Activated T-helper 1 cell treated with anti-CD3 and anti-CD28 coated beads, Interleukin-12 subunit alpha, Interleukin-12 subunit beta, Interleukin-2, Interleukin-4 antibody, amounts not matched to agents 30 ng/mL and 10 ng/mL and 1 ng/mL, durations not matched to agents 14 hours and 24 hours and 36 hours (primary cell): ENCODE measurements around the gene PPP2R2C. TPM values are rescaled to one million over a fixed set of nuclear protein-coding genes. Genes with fewer than 3 reads are reported as not detected.

ENCODE experiments used
- DNase-seq: peaks from one replicate; pipeline ENCODE4 v3.0.0; 2021; ENCODE audit warnings: low spot score
- H3K27ac Mint-ChIP-seq: one replicate; pipeline ENCODE4 v1.8.0; 2021; ENCODE audit warnings: mild to moderate bottlenecking, mixed read lengths
- H3K27me3 Mint-ChIP-seq: one replicate; pipeline ENCODE4 v1.8.0; 2022; ENCODE audit warnings: mild to moderate bottlenecking, moderate library complexity, mixed read lengths; ENCODE audit not compliant: insufficient read depth
- H3K36me3 Mint-ChIP-seq: one replicate; pipeline ENCODE4 v1.8.0; 2021; ENCODE audit warnings: low read depth, mixed read lengths
- H3K4me1 Mint-ChIP-seq: one replicate; pipeline ENCODE4 v1.8.0; 2021; ENCODE audit warnings: low read depth, mixed read lengths
- H3K4me3 Mint-ChIP-seq: one replicate; pipeline ENCODE4 v1.8.0; 2021; ENCODE audit warnings: mild to moderate bottlenecking, moderate library complexity, mixed read lengths
- H3K9me3 Mint-ChIP-seq: one replicate; pipeline ENCODE4 v1.8.0; 2021; ENCODE audit warnings: mixed read lengths
- intact Hi-C: fragments of 100-400 bp; cut with micrococcal nuclease; formaldehyde crosslinking; loops from one replicate; pipeline ENCODE4 v1.15.1; 2024
- total RNA-seq: library from RNA; stranded (reverse); gene quantifications from 2 replicates; pipeline ENCODE4 v1.2.3, GENCODE V29; 2022

PPP2R2C gene
- total RNA-seq, 1 donor from 2014 or later, result not detected

GRCh38 chr4:6366581-6366980, 105.8 kb downstream of the PPP2R2C start:
- Mint-ChIP-seq H3K9me3 (no peaks in the 10 kb centered on the region), H3K4me3 (no peak overlapping the region), H3K27me3 (peaks cover 2% of the 10 kb centered on the region), H3K27ac (no peak overlapping the region), H3K4me1 (no peaks in the 10 kb centered on the region), H3K36me3 (no peaks in the 10 kb centered on the region)
- intact Hi-C loops, result no loop called here
- DNase-seq, result no peak

GRCh38 chr4:6365545-6366086, 106.8 kb downstream of the PPP2R2C start:
- Mint-ChIP-seq H3K27ac (no peak overlapping the region), H3K27me3 (no peaks in the 10 kb centered on the region), H3K4me3 (no peak overlapping the region), H3K9me3 (no peaks in the 10 kb centered on the region), H3K4me1 (no peaks in the 10 kb centered on the region), H3K36me3 (no peaks in the 10 kb centered on the region)
- DNase-seq, result no peak
- intact Hi-C loops, result no loop called here

- no peak overlapping the region for H3K4me3 Mint-ChIP-seq
- H3K27me3 Mint-ChIP-seq, result no peaks in the 10 kb centered on the region
- no peaks in the 10 kb centered on the region for H3K9me3 Mint-ChIP-seq
- DNase-seq, result no peak
- no peaks in the 10 kb centered on the region for H3K36me3 Mint-ChIP-seq
- H3K27ac Mint-ChIP-seq, result no peak overlapping the region
- intact Hi-C loops, result no loop called here
- H3K4me1 Mint-ChIP-seq, result no peaks in the 10 kb centered on the region
These were observed 107.8 kb downstream of the PPP2R2C start for GRCh38 chr4:6364581-6364980.

- H3K27me3 Mint-ChIP-seq, result no peaks in the 10 kb centered on the region
- no peaks in the 10 kb centered on the region for H3K36me3 Mint-ChIP-seq
- no peak overlapping the region for H3K27ac Mint-ChIP-seq
- H3K4me3 Mint-ChIP-seq, result no peak overlapping the region
- H3K4me1 Mint-ChIP-seq, result no peaks in the 10 kb centered on the region
- intact Hi-C loops, result no loop called here
- DNase-seq, result no peak
- no peaks in the 10 kb centered on the region for H3K9me3 Mint-ChIP-seq
These were observed 108.3 kb downstream of the PPP2R2C start for GRCh38 chr4:6364146-6364545.

- Mint-ChIP-seq H3K27me3 (peaks cover under 1% of the 10 kb centered on the region), H3K27ac (no peak overlapping the region), H3K4me3 (no peak overlapping the region), H3K36me3 (no peaks in the 10 kb centered on the region), H3K9me3 (no peaks in the 10 kb centered on the region), H3K4me1 (no peaks in the 10 kb centered on the region)
- no peak for DNase-seq
- intact Hi-C loops, result no loop called here
These were observed 109.5 kb downstream of the PPP2R2C start for GRCh38 chr4:6362896-6363295.

- no peaks in the 10 kb centered on the region for H3K9me3 Mint-ChIP-seq
- intact Hi-C loops, result no loop called here
- H3K27ac Mint-ChIP-seq, result no peak overlapping the region
- no peaks in the 10 kb centered on the region for H3K4me1 Mint-ChIP-seq
- no peaks in the 10 kb centered on the region for H3K36me3 Mint-ChIP-seq
- H3K4me3 Mint-ChIP-seq, result no peak overlapping the region
- H3K27me3 Mint-ChIP-seq, result peaks cover 2% of the 10 kb centered on the region
- DNase-seq, result no peak
These were observed 110.0 kb downstream of the PPP2R2C start for GRCh38 chr4:6362243-6362885.

- H3K27ac Mint-ChIP-seq, result no peak overlapping the region
- H3K27me3 Mint-ChIP-seq, result peaks cover 2% of the 10 kb centered on the region
- H3K36me3 Mint-ChIP-seq, result no peaks in the 10 kb centered on the region
- intact Hi-C loops, result no loop called here
- no peak for DNase-seq
- H3K4me1 Mint-ChIP-seq, result no peaks in the 10 kb centered on the region
- H3K4me3 Mint-ChIP-seq, result no peak overlapping the region
- no peaks in the 10 kb centered on the region for H3K9me3 Mint-ChIP-seq
These were observed 111.2 kb downstream of the PPP2R2C start for GRCh38 chr4:6361076-6361784.

GRCh38 chr4:6360385-6360784, 112.0 kb downstream of the PPP2R2C start:
- Mint-ChIP-seq H3K9me3 (no peaks in the 10 kb centered on the region), H3K4me1 (no peaks in the 10 kb centered on the region), H3K4me3 (no peak overlapping the region), H3K36me3 (no peaks in the 10 kb centered on the region), H3K27ac (no peak overlapping the region), H3K27me3 (peaks cover 2% of the 10 kb centered on the region)
- DNase-seq, result no peak
- intact Hi-C loops, result no loop called here

- Mint-ChIP-seq H3K27ac (no peak overlapping the region), H3K4me3 (no peak overlapping the region), H3K36me3 (no peaks in the 10 kb centered on the region), H3K4me1 (no peaks in the 10 kb centered on the region), H3K27me3 (peaks cover 6% of the 10 kb centered on the region), H3K9me3 (no peaks in the 10 kb centered on the region)
- intact Hi-C loops, result no loop called here
- no peak for DNase-seq
These were observed 112.7 kb downstream of the PPP2R2C start for GRCh38 chr4:6359536-6360308.

- no peak for DNase-seq
- Mint-ChIP-seq H3K27me3 (peaks cover 6% of the 10 kb centered on the region), H3K36me3 (no peaks in the 10 kb centered on the region), H3K27ac (no peak overlapping the region), H3K4me3 (no peak overlapping the region), H3K4me1 (no peaks in the 10 kb centered on the region), H3K9me3 (no peaks in the 10 kb centered on the region)
- intact Hi-C loops, result no loop called here
These were observed 114.9 kb downstream of the PPP2R2C start for GRCh38 chr4:6357476-6357875.

GRCh38 chr4:6356076-6356560, 116.3 kb downstream of the PPP2R2C start:
- no peak for DNase-seq
- Mint-ChIP-seq H3K36me3 (no peaks in the 10 kb centered on the region), H3K27me3 (peaks cover 6% of the 10 kb centered on the region), H3K9me3 (no peaks in the 10 kb centered on the region), H3K4me1 (no peaks in the 10 kb centered on the region), H3K27ac (no peak overlapping the region), H3K4me3 (no peak overlapping the region)
- intact Hi-C loops, result no loop called here

GRCh38 chr4:6355052-6355451, 117.4 kb downstream of the PPP2R2C start:
- peaks cover 6% of the 10 kb centered on the region for H3K27me3 Mint-ChIP-seq
- no peak for DNase-seq
- H3K9me3 Mint-ChIP-seq, result no peaks in the 10 kb centered on the region
- no peaks in the 10 kb centered on the region for H3K4me1 Mint-ChIP-seq
- H3K36me3 Mint-ChIP-seq, result no peaks in the 10 kb centered on the region
- H3K4me3 Mint-ChIP-seq, result no peak overlapping the region
- intact Hi-C loops, result no loop called here
- no peak overlapping the region for H3K27ac Mint-ChIP-seq

GRCh38 chr4:6354626-6355025, 117.8 kb downstream of the PPP2R2C start:
- Mint-ChIP-seq H3K27ac (no peak overlapping the region), H3K36me3 (no peaks in the 10 kb centered on the region), H3K4me3 (no peak overlapping the region), H3K4me1 (no peaks in the 10 kb centered on the region), H3K27me3 (peaks cover 6% of the 10 kb centered on the region), H3K9me3 (no peaks in the 10 kb centered on the region)
- intact Hi-C loops, result no loop called here
- no peak for DNase-seq
